ENCODE results near the gene CDC42SE1. TPM values are rescaled to one million over a fixed set of nuclear protein-coding genes. Genes with fewer than 3 reads are reported as not detected.
A peak's percentile ranks its signal among the peaks of the same experiment; 100 is the strongest.

CDC42SE1 gene
- total and polyA plus RNA-seq, 9 of the 15 experiments (the other 6 are each of a cell fraction or from before 2014, with no cell fraction given): 78.1 to 189 (median 114) TPM

DNA sequence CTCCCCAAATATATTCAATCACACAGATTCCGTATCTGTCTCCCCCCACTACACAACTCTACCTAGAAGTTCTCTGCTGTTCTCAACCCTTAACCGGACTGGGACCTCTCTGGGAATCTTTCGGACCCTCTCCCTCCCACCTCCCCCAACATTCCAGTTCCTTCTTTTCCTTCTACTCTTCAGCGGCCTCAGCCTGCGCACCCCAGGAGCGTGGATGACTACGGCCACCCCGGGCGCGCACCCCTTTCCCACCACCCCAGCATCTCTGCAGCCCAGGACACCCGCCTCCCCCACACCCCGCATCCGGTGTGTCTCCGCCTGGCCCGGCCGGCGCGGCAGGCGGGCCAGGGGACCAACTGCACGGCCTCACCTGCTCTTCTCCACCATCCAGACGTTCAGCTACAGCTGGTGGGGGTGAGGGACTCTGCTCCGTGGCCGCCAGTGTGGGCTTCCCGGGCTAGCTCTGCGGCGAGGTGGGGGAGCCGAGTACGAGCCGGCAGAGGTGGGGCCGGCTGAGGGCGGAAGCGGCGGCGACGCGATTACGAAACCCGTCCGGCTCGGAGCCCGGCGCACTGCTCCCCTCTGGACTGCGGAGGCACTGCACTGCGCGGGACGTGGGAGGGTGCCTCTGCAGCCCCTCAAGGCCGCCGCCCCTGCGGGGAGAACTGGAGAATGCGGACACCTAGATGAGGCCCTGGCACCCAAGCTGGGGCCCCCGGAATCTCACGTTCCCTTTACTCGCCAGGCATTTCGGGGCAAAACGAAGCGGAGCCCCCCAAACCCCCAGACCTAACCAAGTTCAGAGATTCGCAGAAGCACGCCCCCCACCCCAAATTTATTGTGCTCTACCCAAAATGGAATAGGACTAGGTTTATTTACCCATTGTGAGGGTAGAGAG, at the start of gene CDC42SE1 (continued):
- no peak for TF ChIP-seq CC2D1A (IDR thresholded peaks at IDR 0.05)
- peak; percentile 96 for TF ChIP-seq POLR2G (IDR thresholded peaks at IDR 0.05; ENCODE audit: low read depth, low read length)
- no peak for TF ChIP-seq PHTF2 (CRISPR knock-in tag; IDR thresholded peaks at IDR 0.05)
- TF ChIP-seq PTBP1 (IDR thresholded peaks at IDR 0.05; ENCODE audit: low read depth, low read length): no peak
- TF ChIP-seq ZNF766 (CRISPR knock-in tag; conservative IDR thresholded peaks at IDR 0.05): no peak; the same call in 1 of the 2 replicates
- TF ChIP-seq, protein P1, sequence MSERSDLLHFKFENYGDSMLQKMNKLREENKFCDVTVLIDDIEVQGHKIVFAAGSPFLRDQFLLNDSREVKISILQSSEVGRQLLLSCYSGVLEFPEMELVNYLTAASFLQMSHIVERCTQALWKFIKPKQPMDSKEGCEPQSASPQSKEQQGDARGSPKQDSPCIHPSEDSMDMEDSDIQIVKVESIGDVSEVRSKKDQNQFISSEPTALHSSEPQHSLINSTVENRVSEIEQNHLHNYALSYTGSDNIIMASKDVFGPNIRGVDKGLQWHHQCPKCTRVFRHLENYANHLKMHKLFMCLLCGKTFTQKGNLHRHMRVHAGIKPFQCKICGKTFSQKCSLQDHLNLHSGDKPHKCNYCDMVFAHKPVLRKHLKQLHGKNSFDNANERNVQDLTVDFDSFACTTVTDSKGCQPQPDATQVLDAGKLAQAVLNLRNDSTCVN (CRISPR knock-in tag; IDR thresholded peaks at IDR 0.05): no peak
- TF ChIP-seq HNRNPL (IDR thresholded peaks at IDR 0.05; ENCODE audit: low read depth, low read length): peak; percentile 42; the same call in 1 of the 2 replicates
- TF ChIP-seq NFIX (CRISPR knock-in tag; IDR thresholded peaks at IDR 0.05; ENCODE audit: low read depth): no peak
- no peak for TF ChIP-seq ZNF589 (CRISPR knock-in tag; IDR thresholded peaks at IDR 0.05; ENCODE audit: low read depth)
- TF ChIP-seq TGIF2 (CRISPR knock-in tag; IDR thresholded peaks at IDR 0.05): 0 out of 2 replicates have a peak, but pooled peaks have one; percentile 15
- no peak for TF ChIP-seq DNMT1 (IDR thresholded peaks at IDR 0.05)
- TF ChIP-seq, protein P2, sequence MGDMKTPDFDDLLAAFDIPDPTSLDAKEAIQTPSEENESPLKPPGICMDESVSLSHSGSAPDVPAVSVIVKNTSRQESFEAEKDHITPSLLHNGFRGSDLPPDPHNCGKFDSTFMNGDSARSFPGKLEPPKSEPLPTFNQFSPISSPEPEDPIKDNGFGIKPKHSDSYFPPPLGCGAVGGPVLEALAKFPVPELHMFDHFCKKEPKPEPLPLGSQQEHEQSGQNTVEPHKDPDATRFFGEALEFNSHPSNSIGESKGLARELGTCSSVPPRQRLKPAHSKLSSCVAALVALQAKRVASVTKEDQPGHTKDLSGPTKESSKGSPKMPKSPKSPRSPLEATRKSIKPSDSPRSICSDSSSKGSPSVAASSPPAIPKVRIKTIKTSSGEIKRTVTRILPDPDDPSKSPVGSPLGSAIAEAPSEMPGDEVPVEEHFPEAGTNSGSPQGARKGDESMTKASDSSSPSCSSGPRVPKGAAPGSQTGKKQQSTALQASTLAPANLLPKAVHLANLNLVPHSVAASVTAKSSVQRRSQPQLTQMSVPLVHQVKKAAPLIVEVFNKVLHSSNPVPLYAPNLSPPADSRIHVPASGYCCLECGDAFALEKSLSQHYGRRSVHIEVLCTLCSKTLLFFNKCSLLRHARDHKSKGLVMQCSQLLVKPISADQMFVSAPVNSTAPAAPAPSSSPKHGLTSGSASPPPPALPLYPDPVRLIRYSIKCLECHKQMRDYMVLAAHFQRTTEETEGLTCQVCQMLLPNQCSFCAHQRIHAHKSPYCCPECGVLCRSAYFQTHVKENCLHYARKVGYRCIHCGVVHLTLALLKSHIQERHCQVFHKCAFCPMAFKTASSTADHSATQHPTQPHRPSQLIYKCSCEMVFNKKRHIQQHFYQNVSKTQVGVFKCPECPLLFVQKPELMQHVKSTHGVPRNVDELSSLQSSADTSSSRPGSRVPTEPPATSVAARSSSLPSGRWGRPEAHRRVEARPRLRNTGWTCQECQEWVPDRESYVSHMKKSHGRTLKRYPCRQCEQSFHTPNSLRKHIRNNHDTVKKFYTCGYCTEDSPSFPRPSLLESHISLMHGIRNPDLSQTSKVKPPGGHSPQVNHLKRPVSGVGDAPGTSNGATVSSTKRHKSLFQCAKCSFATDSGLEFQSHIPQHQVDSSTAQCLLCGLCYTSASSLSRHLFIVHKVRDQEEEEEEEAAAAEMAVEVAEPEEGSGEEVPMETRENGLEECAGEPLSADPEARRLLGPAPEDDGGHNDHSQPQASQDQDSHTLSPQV (IDR thresholded peaks at IDR 0.05): no peak
- no peak for TF ChIP-seq ESRRB (CRISPR knock-in tag; IDR thresholded peaks at IDR 0.05; ENCODE audit: borderline replicate concordance)
- TF ChIP-seq PML (IDR thresholded peaks at IDR 0.05; ENCODE audit: low read length): peak; percentile 72; the same call in 1 of the 2 replicates
- no peak for TF ChIP-seq MTA2 (IDR thresholded peaks at IDR 0.05; ENCODE audit: low read depth)
- no peak for TF ChIP-seq BRF1 (IDR thresholded peaks at IDR 0.05; ENCODE audit: borderline replicate concordance, extremely low read depth, insufficient read length)
- TF ChIP-seq MEF2D (tag; conservative IDR thresholded peaks at IDR 0.05; ENCODE audit: low read depth): no peak
- TF ChIP-seq MCM2 (IDR thresholded peaks at IDR 0.05; ENCODE audit: low read depth): no peak
- TF ChIP-seq, protein P3, sequence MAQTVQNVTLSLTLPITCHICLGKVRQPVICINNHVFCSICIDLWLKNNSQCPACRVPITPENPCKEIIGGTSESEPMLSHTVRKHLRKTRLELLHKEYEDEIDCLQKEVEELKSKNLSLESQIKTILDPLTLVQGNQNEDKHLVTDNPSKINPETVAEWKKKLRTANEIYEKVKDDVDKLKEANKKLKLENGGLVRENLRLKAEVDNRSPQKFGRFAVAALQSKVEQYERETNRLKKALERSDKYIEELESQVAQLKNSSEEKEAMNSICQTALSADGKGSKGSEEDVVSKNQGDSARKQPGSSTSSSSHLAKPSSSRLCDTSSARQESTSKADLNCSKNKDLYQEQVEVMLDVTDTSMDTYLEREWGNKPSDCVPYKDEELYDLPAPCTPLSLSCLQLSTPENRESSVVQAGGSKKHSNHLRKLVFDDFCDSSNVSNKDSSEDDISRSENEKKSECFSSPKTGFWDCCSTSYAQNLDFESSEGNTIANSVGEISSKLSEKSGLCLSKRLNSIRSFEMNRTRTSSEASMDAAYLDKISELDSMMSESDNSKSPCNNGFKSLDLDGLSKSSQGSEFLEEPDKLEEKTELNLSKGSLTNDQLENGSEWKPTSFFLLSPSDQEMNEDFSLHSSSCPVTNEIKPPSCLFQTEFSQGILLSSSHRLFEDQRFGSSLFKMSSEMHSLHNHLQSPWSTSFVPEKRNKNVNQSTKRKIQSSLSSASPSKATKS (CRISPR knock-in tag; IDR thresholded peaks at IDR 0.05): no peak

Measured in K562 (cell line).